Trophoblast cell (in vitro differentiated cells and primary cell): ENCODE data around the gene CCNL1.

Experiments
- DNase-seq, 2 donors: peaks; one replicate each; pipeline ENCODE4 v3.0.0-alpha.2; 2016
- H2AFZ ChIP-seq: 2 replicates; pipeline ENCODE4 v1.6.1; 2013; ENCODE audit warnings: low read length, moderate library complexity, mild to moderate bottlenecking; ENCODE audit not compliant: insufficient read depth, poor library complexity
- H2AK5ac ChIP-seq: 2 replicates; pipeline ENCODE4 v1.6.1; 2013; ENCODE audit warnings: mild to moderate bottlenecking, low read length
- H2BK120ac ChIP-seq: 2 replicates; pipeline ENCODE4 v1.6.1; 2013; ENCODE audit warnings: low read length, mild to moderate bottlenecking, moderate library complexity; ENCODE audit not compliant: insufficient read depth, poor library complexity
- H2BK12ac ChIP-seq: 2 replicates; pipeline ENCODE4 v1.6.1; 2013; ENCODE audit warnings: mild to moderate bottlenecking, low read length, moderate library complexity
- H2BK5ac ChIP-seq: 2 replicates; pipeline ENCODE4 v1.6.1; 2013; ENCODE audit warnings: low read length, low read depth, moderate library complexity, mild to moderate bottlenecking; ENCODE audit not compliant: poor library complexity
- H3K14ac ChIP-seq: 2 replicates; pipeline ENCODE4 v1.6.1; 2013; ENCODE audit warnings: mild to moderate bottlenecking, low read length
- H3K18ac ChIP-seq: 2 replicates; pipeline ENCODE4 v1.6.1; 2013; ENCODE audit warnings: mild to moderate bottlenecking, low read length
- H3K23ac ChIP-seq: 2 replicates; pipeline ENCODE4 v1.6.1; 2013; ENCODE audit warnings: low read length
- H3K27ac ChIP-seq: 2 replicates; pipeline ENCODE4 v1.5.1; 2013; ENCODE audit warnings: low read depth, mild to moderate bottlenecking, inconsistent platforms, low read length, moderate library complexity
- H3K27me3 ChIP-seq: 2 replicates; pipeline ENCODE4 v1.6.1; 2013; ENCODE audit warnings: inconsistent platforms, mild to moderate bottlenecking, low read length, moderate library complexity; ENCODE audit not compliant: insufficient read depth
- H3K36me3 ChIP-seq, 2 experiments: 1 replicate in 1 of 2; 2 replicates in 1 of 2; pipeline ENCODE4 v1.6.1; 2013; ENCODE audit warnings: low read length in 2 of 2, mild to moderate bottlenecking in 2 of 2, moderate library complexity in 1 of 2; ENCODE audit not compliant: insufficient read depth in 2 of 2, control insufficient read depth in 1 of 2
- H3K4ac ChIP-seq: 2 replicates; pipeline ENCODE4 v1.6.1; 2013; ENCODE audit warnings: low read depth, mild to moderate bottlenecking, low read length, moderate library complexity
- H3K4me1 ChIP-seq, 2 experiments: 1 replicate in 1 of 2; 2 replicates in 1 of 2; pipeline ENCODE4 v1.6.1; 2013; ENCODE audit warnings: low read length in 2 of 2, mild to moderate bottlenecking in 2 of 2, moderate library complexity in 1 of 2; ENCODE audit not compliant: insufficient read depth in 2 of 2, control insufficient read depth in 1 of 2
- H3K4me2 ChIP-seq: 2 replicates; pipeline ENCODE4 v1.6.1; 2013; ENCODE audit warnings: inconsistent platforms, mild to moderate bottlenecking, low read length, moderate library complexity
- H3K4me3 ChIP-seq: 2 replicates; pipeline ENCODE4 v1.5.1; 2013; ENCODE audit warnings: mild to moderate bottlenecking, low read depth, low read length, inconsistent platforms
- H3K79me1 ChIP-seq: one replicate; pipeline ENCODE4 v1.6.1; 2013; ENCODE audit warnings: low read length
- H3K79me2 ChIP-seq: 2 replicates; pipeline ENCODE4 v1.6.1; 2013; ENCODE audit warnings: low read length, mild to moderate bottlenecking; ENCODE audit not compliant: control insufficient read depth, insufficient read depth, poor library complexity
- H3K9ac ChIP-seq: 2 replicates; pipeline ENCODE4 v1.6.1; 2013; ENCODE audit warnings: mild to moderate bottlenecking, low read length
- H3K9me3 ChIP-seq: 2 replicates; pipeline ENCODE4 v1.6.1; 2013; ENCODE audit warnings: low read depth, mild to moderate bottlenecking, control low read depth, inconsistent platforms, low read length; ENCODE audit not compliant: insufficient read depth
- H4K12ac ChIP-seq: 2 replicates; pipeline ENCODE4 v1.6.1; 2013; ENCODE audit warnings: low read depth, mild to moderate bottlenecking, low read length, moderate library complexity
- H4K8ac ChIP-seq: 2 replicates; pipeline ENCODE4 v1.6.1; 2013; ENCODE audit warnings: low read depth, mild to moderate bottlenecking, low read length, moderate library complexity
- H4K91ac ChIP-seq: one replicate; pipeline ENCODE4 v1.6.1; 2013; ENCODE audit warnings: low read depth, mild to moderate bottlenecking, low read length, moderate library complexity
- WGBS: extraction: QIAGEN DNeasy Blood & Tissue Kit; methylation state at CpG from one replicate; pipeline ENCODE4 v1.1.7; 2013; ENCODE audit warnings: missing lambda C conversion rate; ENCODE audit not compliant: insufficient read length, insufficient coverage; ENCODE audit errors: extremely low coverage; 5-methylcytosine and 5-hydroxymethylcytosine counted together

CCNL1 gene

DNA sequence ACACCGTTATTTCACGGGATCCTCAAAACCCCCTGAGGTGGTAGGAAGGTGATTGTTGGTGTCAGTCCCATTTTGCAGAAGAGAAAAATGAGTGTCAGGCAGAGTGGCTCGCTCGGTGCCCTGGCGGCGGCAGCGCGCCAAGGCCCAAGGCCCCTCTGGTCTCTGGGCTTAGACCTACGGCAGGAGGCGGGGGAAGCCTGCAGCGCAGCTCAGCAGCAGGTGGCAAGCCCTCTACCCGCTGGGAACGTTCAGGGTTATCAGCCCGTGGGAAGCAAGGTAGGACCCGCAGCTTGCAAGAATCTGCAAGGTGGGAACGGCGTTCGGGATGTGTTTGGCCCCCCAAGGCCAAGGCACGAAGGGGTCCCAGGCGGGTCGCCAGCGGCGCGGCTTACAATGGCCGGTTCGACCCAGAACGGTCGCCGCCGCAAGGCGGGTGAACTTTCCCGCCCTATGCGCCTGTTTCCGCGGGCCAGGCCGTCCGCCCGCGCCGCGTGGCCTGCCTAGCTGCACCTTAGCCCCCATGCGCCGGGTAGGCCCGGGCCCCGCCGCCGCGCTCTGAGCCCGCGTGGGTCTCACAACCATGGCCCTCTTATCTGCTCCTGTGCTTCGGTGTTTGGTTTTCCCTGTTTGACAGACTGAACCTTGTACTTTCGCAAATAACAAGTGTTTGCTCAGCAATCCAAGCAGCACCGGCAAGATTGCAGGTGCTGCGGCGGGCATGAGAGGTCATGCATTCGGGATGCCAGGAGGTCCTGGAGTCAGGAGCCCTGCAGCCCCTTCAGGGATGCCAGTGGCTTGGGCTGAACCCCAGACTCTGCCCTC lies 39.7 kb downstream of the CCNL1 start:
- Histone ChIP-seq H2BK120ac (no peak overlapping the region), H3K14ac (no peak overlapping the region), H3K23ac (no peak overlapping the region), H3K4ac (no peak overlapping the region), H3K27ac (no peak overlapping the region), H2BK5ac (no peak overlapping the region), H2BK12ac (no peak overlapping the region), H3K18ac (no peak overlapping the region), H3K9me3 (peaks cover 1% of the 10 kb centered on the region), H4K12ac (no peak overlapping the region), H4K8ac (no peak overlapping the region), H3K4me3 (no peak overlapping the region), H3K27me3 (no peaks in the 10 kb centered on the region), H2AFZ (no peak overlapping the region), H3K4me1 (no peaks in the 10 kb centered on the region), H3K79me2 (no peaks in the 10 kb centered on the region), H3K36me3 (no peaks in the 10 kb centered on the region), H3K79me1 (no peaks in the 10 kb centered on the region), H3K9ac (no peak overlapping the region), H3K4me2 (no peak overlapping the region), H4K91ac (no peak overlapping the region), H2AK5ac (no peak overlapping the region)
- WGBS = no CpG with 5 or more reads among the region's 56 CpGs
- no peak for DNase-seq

- Histone ChIP-seq H3K14ac (no peak overlapping the region), H2BK120ac (no peak overlapping the region), H3K36me3 (no peaks in the 10 kb centered on the region), H3K4ac (no peak overlapping the region), H3K79me1 (no peaks in the 10 kb centered on the region), H3K4me3 (no peak overlapping the region), H3K27me3 (no peaks in the 10 kb centered on the region), H3K23ac (no peak overlapping the region), H2BK5ac (no peak overlapping the region), H4K91ac (no peak overlapping the region), H2AK5ac (no peak overlapping the region), H3K27ac (no peak overlapping the region), H3K4me2 (no peak overlapping the region), H3K4me1 (no peaks in the 10 kb centered on the region), H2BK12ac (no peak overlapping the region), H3K18ac (no peak overlapping the region), H2AFZ (no peak overlapping the region), H4K8ac (no peak overlapping the region), H4K12ac (no peak overlapping the region), H3K9me3 (peaks cover 1% of the 10 kb centered on the region), H3K9ac (no peak overlapping the region), H3K79me2 (no peaks in the 10 kb centered on the region)
- WGBS = no CpG with 5 or more reads among the region's 7 CpGs
- no peak for DNase-seq
Observed at GRCh38 chr3:157119369-157119951, 40.5 kb downstream of the CCNL1 start.

DNA sequence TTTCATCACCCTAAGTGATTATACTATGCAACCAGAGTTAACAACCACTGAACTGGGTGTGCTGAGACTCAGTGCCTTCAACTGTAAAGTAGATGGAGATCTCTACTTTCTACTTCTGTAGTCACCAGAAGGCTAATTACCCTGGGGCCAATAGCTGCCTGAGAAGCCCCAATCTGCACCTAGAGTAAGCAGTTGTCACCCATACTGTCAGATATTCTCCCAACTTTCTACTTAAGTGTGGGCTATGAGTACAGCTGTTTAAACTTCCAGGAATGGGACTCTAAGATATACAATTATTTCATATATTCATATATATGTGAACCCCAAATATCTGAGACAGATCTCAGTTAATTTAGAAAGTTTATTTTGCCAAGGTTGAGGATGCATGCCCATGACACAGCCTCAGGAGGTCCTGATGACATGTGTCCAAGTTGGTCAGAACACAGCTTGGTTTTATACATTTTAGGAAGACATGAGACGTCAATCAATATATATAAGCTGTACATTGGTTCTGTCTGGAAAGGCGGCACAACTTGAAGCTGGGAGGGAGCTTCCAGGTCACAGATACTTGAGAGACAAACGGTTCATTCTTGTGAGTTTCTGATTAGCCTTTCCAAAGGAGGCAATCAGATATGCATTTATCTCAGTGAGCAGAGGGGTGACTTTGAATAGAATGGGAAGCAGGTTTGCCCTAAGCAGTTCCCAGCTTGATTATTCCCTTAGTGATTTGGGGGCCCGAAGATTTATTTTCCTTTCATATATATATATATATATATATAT lies 41.9 kb downstream of the CCNL1 start:
- H4K12ac ChIP-seq = no peak overlapping the region
- no peak overlapping the region for H3K4me2 ChIP-seq
- no peak overlapping the region for H4K91ac ChIP-seq
- H3K27me3 ChIP-seq = no peaks in the 10 kb centered on the region
- H3K4ac ChIP-seq = no peak overlapping the region
- no peak overlapping the region for H3K14ac ChIP-seq
- H4K8ac ChIP-seq = no peak overlapping the region
- no peaks in the 10 kb centered on the region for H3K4me1 ChIP-seq
- H2BK5ac ChIP-seq = no peak overlapping the region
- no peaks in the 10 kb centered on the region for H3K79me2 ChIP-seq
- H2BK12ac ChIP-seq = no peak overlapping the region
- no peaks in the 10 kb centered on the region for H3K36me3 ChIP-seq
- H3K9me3 ChIP-seq = peaks cover 1% of the 10 kb centered on the region
- no peak overlapping the region for H2AFZ ChIP-seq
- WGBS = no CpG with 5 or more reads among the region's 4 CpGs
- no peak overlapping the region for H2BK120ac ChIP-seq
- no peak overlapping the region for H3K27ac ChIP-seq
- H3K9ac ChIP-seq = no peak overlapping the region
- H3K18ac ChIP-seq = no peak overlapping the region
- no peak overlapping the region for H3K23ac ChIP-seq
- no peak overlapping the region for H3K4me3 ChIP-seq
- no peaks in the 10 kb centered on the region for H3K79me1 ChIP-seq
- DNase-seq = no peak
- no peak overlapping the region for H2AK5ac ChIP-seq

DNA sequence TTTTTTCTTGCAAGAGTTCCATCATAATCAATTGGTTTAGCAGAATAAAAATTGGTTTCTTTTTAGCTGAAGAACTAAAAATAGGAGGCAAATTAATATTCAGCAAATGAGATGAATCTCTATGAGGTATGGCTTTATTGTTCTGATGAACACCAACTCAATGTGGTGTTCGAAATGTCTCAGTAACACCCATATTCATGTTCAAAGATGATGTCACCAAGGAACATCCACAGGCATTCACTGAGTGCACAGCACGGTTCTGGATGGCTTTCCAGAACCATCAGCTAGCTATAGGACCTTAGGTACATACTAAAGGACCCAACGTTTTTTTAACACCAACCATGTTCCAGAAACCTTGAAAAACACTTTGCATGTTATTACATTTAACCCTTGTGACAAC lies 42.7 kb downstream of the CCNL1 start:
- WGBS = no CpG with 5 or more reads among the region's 3 CpGs
- Histone ChIP-seq H3K23ac (no peak overlapping the region), H4K91ac (no peak overlapping the region)

More for the DNA sequence above, 42.7 kb downstream of the CCNL1 start:
- Histone ChIP-seq H3K9ac (no peak overlapping the region), H3K4ac (no peak overlapping the region), H3K4me1 (no peaks in the 10 kb centered on the region), H3K9me3 (peaks cover 1% of the 10 kb centered on the region), H3K27ac (no peak overlapping the region), H3K79me2 (no peaks in the 10 kb centered on the region), H2BK12ac (no peak overlapping the region), H3K4me2 (no peak overlapping the region), H3K14ac (no peak overlapping the region), H3K36me3 (no peaks in the 10 kb centered on the region), H2BK120ac (no peak overlapping the region), H2AK5ac (no peak overlapping the region), H3K4me3 (no peak overlapping the region), H2AFZ (no peak overlapping the region), H3K79me1 (no peaks in the 10 kb centered on the region), H3K27me3 (no peaks in the 10 kb centered on the region), H4K8ac (no peak overlapping the region), H4K12ac (no peak overlapping the region), H3K18ac (no peak overlapping the region), H2BK5ac (no peak overlapping the region)
- no peak for DNase-seq
